Measurements from ENCODE around the gene VPS45. TPM values are rescaled to one million over a fixed set of nuclear protein-coding genes. Genes with fewer than 3 reads are reported as not detected.
A peak's percentile ranks its signal among the peaks of the same experiment; 100 is the strongest.

Gene VPS45
- polyA plus RNA-seq, 1 experiment = 61.3 TPM

GRCh38 chr1:150187560-150187931, 120.0 kb downstream of the VPS45 start:
- Histone ChIP-seq H3K4me3 (ENCODE audit: low read depth, low read length) (no peak overlapping the region), H3K27ac (ENCODE audit: low read depth, low read length) (no peak overlapping the region), H3K9me3 (ENCODE audit: control insufficient read depth, insufficient read depth, low read length) (0 out of 2 replicates have a peak, but pooled peaks cover 2% of the 10 kb centered on the region), H3K27me3 (ENCODE audit: control insufficient read depth, insufficient read depth, low read length) (no peaks in the 10 kb centered on the region)
- CTCF ChIA-PET = interaction anchor here (0.7 to 3.0 kb wide), 44 partner anchors 8 to 299 kb away, joined by 3 to 125 read pairs (median 6); partner anchors contain the start of genes C1orf54 and VPS45
- no peak for TF ChIP-seq CTCF (IDR thresholded peaks at IDR 0.05; ENCODE audit: low read depth, low read length)
- POLR2A ChIA-PET = interaction anchor here (0.6 to 1.7 kb wide), 2 partner anchors 25 to 31 kb away, joined by 3 to 13 read pairs; no protein-coding TSS in a partner anchor
- no peak for DNase-seq (ENCODE audit: low read depth, low spot score)

- no peak for TF ChIP-seq CTCF (IDR thresholded peaks at IDR 0.05; ENCODE audit: low read depth, low read length)
- peak overlapping the region; percentile 68 for H3K27ac ChIP-seq (ENCODE audit: low read depth, low read length)
- no peak overlapping the region for H3K4me3 ChIP-seq (ENCODE audit: low read depth, low read length)
- CTCF ChIA-PET = interaction anchor here (0.6 kb wide), 2 partner anchors 113 to 134 kb away, joined by 3 to 4 read pairs; no protein-coding TSS in a partner anchor
- H3K27me3 ChIP-seq (ENCODE audit: control insufficient read depth, insufficient read depth, low read length) = no peaks in the 10 kb centered on the region
- H3K9me3 ChIP-seq (ENCODE audit: control insufficient read depth, insufficient read depth, low read length) = 0 out of 2 replicates have a peak, but pooled peaks cover 2% of the 10 kb centered on the region
- POLR2A ChIA-PET = interaction anchor here (0.8 to 1.0 kb wide), 2 partner anchors 42 to 305 kb away, joined by 4 read pairs; partner anchors contain the start of gene PLEKHO1
- peak; percentile 33 for DNase-seq (ENCODE audit: low read depth, low spot score)
Measured at GRCh38 chr1:150192012-150192411, 124.4 kb downstream of the VPS45 start.

- H3K9me3 ChIP-seq (ENCODE audit: control insufficient read depth, insufficient read depth, low read length) = 0 out of 2 replicates have a peak, but pooled peaks cover 2% of the 10 kb centered on the region
- peak overlapping the region; percentile 39 for H3K27ac ChIP-seq (ENCODE audit: low read depth, low read length)
- H3K27me3 ChIP-seq (ENCODE audit: control insufficient read depth, insufficient read depth, low read length) = no peaks in the 10 kb centered on the region
- no peak for DNase-seq (ENCODE audit: low read depth, low spot score)
- ChIA-PET CTCF (no interaction called here), POLR2A (no interaction called here)
- no peak for TF ChIP-seq CTCF (IDR thresholded peaks at IDR 0.05; ENCODE audit: low read depth, low read length)
- no peak overlapping the region for H3K4me3 ChIP-seq (ENCODE audit: low read depth, low read length)
Measured at GRCh38 chr1:150194381-150195031, 126.9 kb downstream of the VPS45 start.

Other genes starting within 250 kb of the VPS45 start
- 10.1 and 11.8 TPM in 2 replicates for gene BOLA1, start 168.2 kb upstream of the VPS45 start, polyA plus RNA-seq (2011; rRNA removed)
- 25.8 and 27.3 TPM in 2 replicates for gene SV2A, start 149.9 kb upstream of the VPS45 start, polyA plus RNA-seq (2011; rRNA removed)
- 47.6 and 52.7 TPM in 2 replicates for gene SF3B4, start 140.0 kb upstream of the VPS45 start, polyA plus RNA-seq (2011; rRNA removed)
- 13.9 and 17.0 TPM in 2 replicates for gene MTMR11, start 130.9 kb upstream of the VPS45 start, polyA plus RNA-seq (2011; rRNA removed)
- gene OTUD7B, start 57.0 kb upstream of the VPS45 start, polyA plus RNA-seq (2011; rRNA removed) = 10.7 and 11.5 TPM in 2 replicates
- gene PLEKHO1, start 82.1 kb downstream of the VPS45 start, polyA plus RNA-seq (2011; rRNA removed) = 62.0 and 73.4 TPM in 2 replicates
- gene ANP32E, start 168.3 kb downstream of the VPS45 start, polyA plus RNA-seq (2011; rRNA removed) = 16.8 and 22.7 TPM in 2 replicates
- gene CA14, start 190.0 kb downstream of the VPS45 start, polyA plus RNA-seq (2011; rRNA removed) = 0.09 TPM in 2 replicates
- gene APH1A, start 201.2 kb downstream of the VPS45 start, polyA plus RNA-seq (2011; rRNA removed) = 117 and 121 TPM in 2 replicates
- 78.3 and 79.3 TPM in 2 replicates for gene C1orf54, start 205.0 kb downstream of the VPS45 start, polyA plus RNA-seq (2011; rRNA removed)
- 8.6 and 9.4 TPM in 2 replicates for gene CIART, start 214.8 kb downstream of the VPS45 start, polyA plus RNA-seq (2011; rRNA removed)
- gene MRPS21, start 226.1 kb downstream of the VPS45 start, polyA plus RNA-seq (2011; rRNA removed) = 65.2 and 71.0 TPM in 2 replicates

All from AG04450 (cell line).